Effector memory CD4-positive, alpha-beta T cell (primary cell): ENCODE measurements around the gene PROSER3.
"Not testable (repeated sequence)": the region's sequence is repeated elsewhere in the genome, so short reads cannot be mapped to it uniquely, and the experiment has no call there.

Experiments
- DNase-seq, 3 donors: peaks; one replicate each; pipeline ENCODE4 v3.0.0-alpha.2; 2020
- H3K27ac ChIP-seq: 2 replicates; pipeline ENCODE4 v1.7.0; 2013; ENCODE audit warnings: mild to moderate bottlenecking, low read length, moderate library complexity; ENCODE audit not compliant: insufficient read depth, poor library complexity, severe bottlenecking
- H3K27me3 ChIP-seq: replicated peaks from 2 replicates; pipeline ENCODE4 v1.7.0; 2013; ENCODE audit warnings: mild to moderate bottlenecking, low read length; ENCODE audit not compliant: insufficient read depth, control insufficient read depth, poor library complexity, severe bottlenecking
- H3K36me3 ChIP-seq: 2 replicates; pipeline ENCODE4 v1.7.0; 2013; ENCODE audit warnings: mild to moderate bottlenecking, low read length, moderate library complexity; ENCODE audit not compliant: control insufficient read depth, insufficient read depth
- H3K4me1 ChIP-seq: 2 replicates; pipeline ENCODE4 v1.7.0; 2013; ENCODE audit warnings: low read length, mild to moderate bottlenecking; ENCODE audit not compliant: control insufficient read depth, insufficient read depth, poor library complexity, severe bottlenecking
- H3K4me3 ChIP-seq: 2 replicates; pipeline ENCODE4 v1.7.0; 2013; ENCODE audit warnings: low read length, low read depth, mild to moderate bottlenecking; ENCODE audit not compliant: insufficient read depth, poor library complexity, severe bottlenecking
- H3K9me3 ChIP-seq: 2 replicates; pipeline ENCODE4 v1.7.0; 2013; ENCODE audit warnings: mild to moderate bottlenecking, low read length, moderate library complexity; ENCODE audit not compliant: control insufficient read depth

PROSER3 gene

DNA sequence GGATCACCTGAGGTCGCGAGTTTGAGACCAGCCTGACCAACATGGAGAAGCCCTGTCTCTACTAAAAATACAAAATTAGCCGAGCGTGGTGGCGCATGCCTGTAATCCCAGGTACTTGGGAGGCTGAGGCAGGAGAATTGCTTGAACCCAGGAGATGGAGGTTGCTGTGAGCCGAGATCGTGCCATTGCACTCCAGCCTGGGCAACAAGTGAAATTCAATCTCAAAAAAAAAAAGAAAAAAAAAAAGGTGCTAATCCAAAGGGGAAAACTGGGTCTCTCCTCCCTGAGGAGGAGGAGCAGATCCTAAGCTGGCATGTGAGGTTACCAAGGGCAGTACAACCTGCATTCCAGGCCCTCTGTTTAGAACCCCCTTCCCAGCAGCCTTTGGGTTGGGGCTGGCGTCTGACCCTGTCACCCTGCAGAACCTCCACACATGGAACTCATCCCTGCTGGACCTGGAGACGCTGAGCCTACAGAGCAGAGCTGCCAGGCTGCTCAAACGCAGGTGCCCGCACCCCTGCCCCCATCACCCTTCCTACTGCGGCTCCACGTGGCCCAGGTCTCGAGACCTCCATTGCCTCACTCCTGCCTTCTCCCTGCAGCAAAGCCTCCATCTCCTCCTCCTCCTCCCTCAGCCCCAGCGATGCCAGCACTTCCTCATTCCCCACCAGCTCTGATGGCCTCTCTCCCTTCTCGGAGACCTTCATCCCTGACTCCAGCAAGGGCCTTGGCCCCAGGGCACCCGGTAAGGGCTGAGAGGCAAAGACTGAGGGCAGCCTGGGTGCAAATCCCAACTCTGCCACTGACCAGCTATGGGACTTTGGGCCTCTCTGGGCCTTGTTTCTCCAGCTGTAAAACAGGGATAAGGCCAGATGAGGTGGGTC, 6.7 kb downstream of the PROSER3 start:
- H3K4me3 ChIP-seq: no peak overlapping the region
- H3K27me3 ChIP-seq: no peaks in the 10 kb centered on the region
- no peak for DNase-seq
- no peaks in the 10 kb centered on the region for H3K9me3 ChIP-seq
- no peaks in the 10 kb centered on the region for H3K4me1 ChIP-seq
- H3K36me3 ChIP-seq: peaks cover 35% of the 10 kb centered on the region
- H3K27ac ChIP-seq: no peak overlapping the region

- no peaks in the 10 kb centered on the region for H3K4me1 ChIP-seq
- no peaks in the 10 kb centered on the region for H3K9me3 ChIP-seq
- no peak for DNase-seq
- H3K27me3 ChIP-seq: no peaks in the 10 kb centered on the region
- H3K4me3 ChIP-seq: no peak overlapping the region
- H3K36me3 ChIP-seq: peaks cover 35% of the 10 kb centered on the region
- no peak overlapping the region for H3K27ac ChIP-seq
These were observed 8.7 kb downstream of the PROSER3 start for GRCh38 chr19:35766571-35767104.

DNA sequence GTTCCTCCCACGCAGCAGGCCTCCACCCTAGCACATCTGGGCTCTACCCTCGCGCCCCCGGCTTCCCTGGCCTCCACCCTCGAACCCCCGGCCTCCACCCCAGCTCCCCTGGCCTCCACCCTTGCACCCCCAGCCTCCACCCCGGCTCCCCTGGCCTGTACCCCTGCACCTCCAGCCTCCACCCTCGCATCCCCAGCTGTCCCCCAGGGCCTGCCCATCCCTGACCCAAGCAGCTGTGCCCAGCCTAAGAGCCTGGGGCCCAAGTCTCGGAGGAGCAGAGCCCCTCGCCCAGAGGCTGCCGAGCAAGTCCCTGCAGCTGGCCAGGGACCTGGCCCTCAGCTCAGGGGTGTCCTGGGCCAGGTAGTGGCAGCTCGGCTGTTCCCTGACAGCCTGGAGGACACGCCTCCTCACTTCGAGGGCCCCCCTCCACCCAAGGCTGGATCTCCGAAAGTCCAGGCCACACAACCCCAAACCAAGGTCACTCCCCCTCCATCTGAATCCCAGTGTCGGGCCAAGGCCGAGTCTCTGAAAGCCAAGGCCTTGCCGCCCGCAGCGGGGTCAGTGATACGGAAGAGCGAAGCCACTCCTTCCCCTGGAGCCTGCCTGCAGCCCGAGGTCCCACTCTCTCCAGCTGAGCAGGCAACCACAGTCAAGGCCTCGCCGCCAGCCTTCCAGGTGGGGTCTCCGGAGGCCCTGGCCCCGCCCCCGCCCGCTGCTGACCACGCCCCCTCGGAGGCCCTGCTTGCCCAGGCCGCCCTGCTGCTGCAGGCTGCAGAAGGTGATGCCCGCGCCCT, 9.5 kb downstream of the PROSER3 start:
- no peaks in the 10 kb centered on the region for H3K27me3 ChIP-seq
- no peak for DNase-seq
- no peak overlapping the region for H3K27ac ChIP-seq
- H3K4me1 ChIP-seq: no peaks in the 10 kb centered on the region
- H3K9me3 ChIP-seq: no peaks in the 10 kb centered on the region
- peaks cover 30% of the 10 kb centered on the region for H3K36me3 ChIP-seq
- no peak overlapping the region for H3K4me3 ChIP-seq

- Histone ChIP-seq H3K27ac (no peak overlapping the region), H3K4me3 (no peak overlapping the region), H3K36me3 (peaks cover 30% of the 10 kb centered on the region), H3K9me3 (no peaks in the 10 kb centered on the region), H3K27me3 (no peaks in the 10 kb centered on the region), H3K4me1 (no peaks in the 10 kb centered on the region)
- DNase-seq: no peak
These were observed 10.1 kb downstream of the PROSER3 start for GRCh38 chr19:35768082-35768421.

DNA sequence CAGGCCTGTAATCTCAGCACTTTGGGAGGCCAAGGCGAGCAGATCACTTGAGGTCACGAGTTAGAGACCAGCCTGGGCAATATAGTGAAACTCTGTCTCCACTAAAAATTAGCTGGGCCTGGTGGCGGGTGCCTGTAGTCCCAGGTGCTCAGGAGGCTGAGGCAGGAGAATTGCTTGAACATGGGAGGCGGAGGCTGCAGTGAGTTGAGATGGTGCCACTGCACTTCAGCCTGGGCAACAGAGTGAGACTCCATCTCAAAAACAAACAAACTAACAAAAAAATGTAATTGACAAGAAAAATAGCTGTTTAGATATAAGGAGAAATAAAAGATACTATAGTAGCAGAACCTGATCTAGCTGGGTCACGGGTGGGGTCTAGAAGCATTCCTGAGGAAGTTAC, 14.4 kb downstream of the PROSER3 start:
- not testable (repeated sequence) for H3K9me3 ChIP-seq, H3K4me3 ChIP-seq, DNase-seq, H3K27ac ChIP-seq, H3K27me3 ChIP-seq
- Histone ChIP-seq H3K36me3 (peaks cover 12% of the 10 kb centered on the region), H3K4me1 (peaks cover 17% of the 10 kb centered on the region)

- Histone ChIP-seq H3K36me3 (peaks cover 8% of the 10 kb centered on the region), H3K4me1 (peaks cover 17% of the 10 kb centered on the region), H3K27me3 (no peaks in the 10 kb centered on the region), H3K27ac (no peak overlapping the region), H3K9me3 (no peaks in the 10 kb centered on the region), H3K4me3 (no peak overlapping the region)
- no peak for DNase-seq
These were observed 15.2 kb downstream of the PROSER3 start for GRCh38 chr19:35773020-35773806.

DNA sequence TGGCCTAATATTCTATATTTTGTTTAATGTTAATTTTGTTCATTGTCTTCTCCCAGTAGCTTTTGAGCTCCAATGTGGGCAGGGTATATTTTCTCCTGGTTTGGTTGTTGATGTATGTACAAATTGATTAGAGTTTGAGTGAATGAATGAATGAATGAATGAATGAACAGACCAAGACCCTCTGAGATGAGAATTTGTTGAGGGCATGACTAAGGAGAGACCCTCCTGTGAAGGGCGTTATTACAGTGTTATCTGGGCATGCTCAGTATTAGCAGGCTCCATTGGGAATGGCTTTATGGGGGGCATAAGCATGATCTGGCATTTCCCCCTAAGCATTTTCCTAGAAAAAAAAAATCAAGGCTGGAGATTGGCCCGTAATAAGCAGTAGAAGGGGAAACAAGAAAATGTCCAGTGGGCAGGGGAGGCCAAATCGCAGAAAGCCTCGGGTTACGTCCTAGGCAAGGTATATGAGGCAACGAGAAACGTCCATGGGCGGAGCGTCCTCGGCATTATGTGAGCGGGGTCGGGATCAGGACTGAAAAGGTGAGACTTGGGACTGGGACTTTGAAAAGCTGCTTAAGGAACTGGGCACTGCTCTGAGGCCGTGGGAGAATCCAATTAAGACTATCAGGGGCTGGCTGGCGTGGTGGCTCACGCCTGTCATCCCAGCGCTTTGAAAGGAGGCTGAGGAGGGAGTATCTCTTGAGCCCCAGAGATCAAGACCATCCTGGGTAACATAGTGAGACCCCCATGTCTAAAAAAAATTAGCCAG, 16.5 kb downstream of the PROSER3 start:
- no peaks in the 10 kb centered on the region for H3K27me3 ChIP-seq
- no peaks in the 10 kb centered on the region for H3K36me3 ChIP-seq
- peaks cover 17% of the 10 kb centered on the region for H3K4me1 ChIP-seq
- no peak overlapping the region for H3K27ac ChIP-seq
- H3K4me3 ChIP-seq: peak overlapping the region; percentile 50
- no peak for DNase-seq
- H3K9me3 ChIP-seq: no peaks in the 10 kb centered on the region

- Histone ChIP-seq H3K9me3 (no peaks in the 10 kb centered on the region), H3K27me3 (no peaks in the 10 kb centered on the region), H3K27ac (no peak overlapping the region), H3K36me3 (no peaks in the 10 kb centered on the region), H3K4me3 (peak overlapping the region; percentile 50), H3K4me1 (peaks cover 17% of the 10 kb centered on the region)
- no peak for DNase-seq
These were observed 17.0 kb downstream of the PROSER3 start for GRCh38 chr19:35775046-35775297.

DNA sequence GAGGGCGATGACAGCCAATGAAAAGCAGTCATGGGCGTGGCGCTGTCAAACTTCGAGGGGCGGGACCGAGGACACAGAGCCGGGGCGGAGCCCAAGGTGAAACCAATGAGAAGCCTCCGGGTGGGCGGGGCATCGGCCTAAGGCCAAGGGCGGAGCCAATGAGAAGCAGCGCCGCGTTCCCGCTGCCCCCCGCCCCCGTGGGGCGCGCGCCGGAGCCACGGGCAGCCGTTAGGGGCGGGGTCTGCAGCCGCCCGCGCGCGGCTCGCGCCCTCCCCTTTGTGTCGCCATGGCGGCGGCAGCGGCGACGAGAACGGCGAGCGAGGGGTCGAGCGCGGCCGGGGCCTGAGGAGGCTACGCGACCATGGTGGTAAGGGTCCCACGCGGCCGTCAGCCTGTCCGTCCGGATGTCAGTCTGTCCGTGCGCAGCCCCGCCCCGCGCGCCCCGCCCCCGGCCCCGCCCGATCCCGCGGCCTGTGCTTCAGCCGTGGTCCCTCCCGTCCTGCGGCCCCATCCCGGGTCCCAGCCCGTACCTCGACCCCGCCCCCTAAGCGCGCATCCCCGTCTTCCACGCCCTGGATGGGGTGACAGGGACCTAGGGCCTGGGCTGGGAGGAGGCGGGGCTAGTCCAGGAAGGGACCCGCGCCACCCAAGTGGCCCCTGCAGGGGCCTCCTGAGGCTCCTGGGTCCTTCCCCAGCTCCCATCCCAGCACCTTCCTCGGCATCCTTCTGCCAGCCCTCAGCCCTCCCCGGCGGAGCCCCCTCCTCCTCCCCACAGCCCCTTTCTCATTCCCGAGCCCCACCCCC, 17.5 kb downstream of the PROSER3 start, which contains the start of gene ARHGAP33:
ARHGAP33 (plus strand) TSS at position 267 of the 804 bp plus-strand sequence; CDS start at position 362, 95 bp downstream.
- Histone ChIP-seq H3K4me1 (peaks cover 17% of the 10 kb centered on the region), H3K27me3 (no peaks in the 10 kb centered on the region), H3K27ac (no peak within 1 kb of the TSS), H3K4me3 (peak within 1 kb of the TSS; percentile 59), H3K36me3 (no peaks in the 10 kb centered on the region), H3K9me3 (no peaks in the 10 kb centered on the region)
- DNase-seq: peak; percentile 97 to 99 (median 97)
